HG03575 (cell line): ENCODE data around the gene STARD3NL.
"Not testable (repeated sequence)": the region's sequence is repeated elsewhere in the genome, so short reads cannot be mapped to it uniquely, and the experiment has no call there.

Experiments used
- ATAC-seq: cut with Tn5 transposase; IDR thresholded peaks from one replicate; pipeline ENCODE4 v1.9.1; 2021; ENCODE audit not compliant: unreplicated experiment, insufficient number of reproducible peaks, low FRiP score; ENCODE audit errors: extremely low read depth

Gene STARD3NL

GRCh38 chr7:38215115-38215514, 37.1 kb downstream of the STARD3NL start:
- no peak for ATAC-seq

GRCh38 chr7:38215735-38216670, 38.0 kb downstream of the STARD3NL start:
- peak; percentile 77 for ATAC-seq

- ATAC-seq = no peak
Measured at GRCh38 chr7:38217672-38218071, 39.6 kb downstream of the STARD3NL start.

GRCh38 chr7:38220452-38220851, 42.4 kb downstream of the STARD3NL start:
- no peak for ATAC-seq

DNA sequence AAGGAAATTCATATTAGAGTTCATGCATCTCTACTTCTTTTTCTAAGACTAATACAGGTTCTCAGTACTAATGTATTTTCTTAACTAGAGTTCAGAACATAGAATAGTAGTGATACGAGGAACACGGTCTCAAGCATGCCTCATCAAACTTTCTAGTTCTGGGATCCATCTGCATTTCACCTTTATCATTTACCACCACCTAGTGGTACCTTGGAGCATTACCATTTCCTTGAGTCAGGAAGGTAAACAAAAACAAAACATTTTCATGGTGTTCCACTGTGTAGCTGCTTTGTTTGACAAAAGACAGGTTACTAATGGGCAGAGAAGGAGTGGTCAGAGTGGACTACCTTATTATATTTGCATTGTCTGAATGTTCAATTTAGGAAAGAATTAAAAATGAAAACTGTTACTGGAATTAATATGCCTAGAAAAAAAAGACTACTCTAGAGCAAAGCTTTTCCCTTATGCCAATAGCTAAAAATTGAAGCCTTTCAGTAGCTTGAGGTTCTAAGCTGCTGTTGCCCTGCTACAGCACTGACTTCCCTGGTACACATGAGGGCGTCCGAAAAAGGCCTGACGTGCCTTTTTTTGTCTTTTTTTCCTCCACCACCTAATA, 44.5 kb downstream of the STARD3NL start:
- ATAC-seq = no peak

- ATAC-seq = no peak
Measured at GRCh38 chr7:38223306-38223705, 45.3 kb downstream of the STARD3NL start.

- no peak for ATAC-seq
Measured at GRCh38 chr7:38224392-38224791, 46.3 kb downstream of the STARD3NL start.

DNA sequence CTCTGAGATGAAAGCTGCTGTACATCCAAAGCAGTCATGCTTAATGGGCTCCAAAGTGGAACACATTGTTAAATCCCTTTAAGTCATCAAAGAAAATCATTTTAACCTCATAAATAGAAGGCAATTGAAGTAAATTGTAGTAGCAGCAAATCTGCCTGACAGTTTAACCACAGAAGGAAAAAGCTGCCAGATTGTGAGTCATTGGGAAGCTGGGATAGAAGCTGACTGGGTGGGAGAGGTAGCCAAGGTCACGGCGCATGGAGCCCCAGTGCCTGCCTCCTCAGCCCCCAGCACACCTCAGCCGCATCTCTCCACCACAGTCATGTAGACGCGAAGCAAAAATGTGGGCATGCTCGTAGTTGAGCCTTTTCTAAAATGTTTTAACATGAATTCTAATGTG, 51.3 kb downstream of the STARD3NL start:
- ATAC-seq = no peak

DNA sequence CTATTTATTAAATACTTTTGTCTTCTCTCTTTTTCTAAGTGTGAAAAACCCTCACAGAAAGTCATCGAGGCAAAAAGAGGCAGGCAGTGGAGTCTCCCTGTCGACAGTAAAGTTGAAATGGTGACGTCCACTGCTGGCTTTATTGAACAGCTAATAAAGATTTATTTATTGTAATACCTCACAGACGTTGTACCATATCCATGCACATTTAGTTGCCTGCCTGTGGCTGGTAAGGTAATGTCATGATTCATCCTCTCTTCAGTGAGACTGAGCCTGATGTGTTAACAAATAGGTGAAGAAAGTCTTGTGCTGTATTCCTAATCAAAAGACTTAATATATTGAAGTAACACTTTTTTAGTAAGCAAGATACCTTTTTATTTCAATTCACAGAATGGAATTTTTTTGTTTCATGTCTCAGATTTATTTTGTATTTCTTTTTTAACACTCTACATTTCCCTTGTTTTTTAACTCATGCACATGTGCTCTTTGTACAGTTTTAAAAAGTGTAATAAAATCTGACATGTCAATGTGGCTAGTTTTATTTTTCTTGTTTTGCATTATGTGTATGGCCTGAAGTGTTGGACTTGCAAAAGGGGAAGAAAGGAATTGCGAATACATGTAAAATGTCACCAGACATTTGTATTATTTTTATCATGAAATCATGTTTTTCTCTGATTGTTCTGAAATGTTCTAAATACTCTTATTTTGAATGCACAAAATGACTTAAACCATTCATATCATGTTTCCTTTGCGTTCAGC, 52.0 kb downstream of the STARD3NL start:
- no peak for ATAC-seq

DNA sequence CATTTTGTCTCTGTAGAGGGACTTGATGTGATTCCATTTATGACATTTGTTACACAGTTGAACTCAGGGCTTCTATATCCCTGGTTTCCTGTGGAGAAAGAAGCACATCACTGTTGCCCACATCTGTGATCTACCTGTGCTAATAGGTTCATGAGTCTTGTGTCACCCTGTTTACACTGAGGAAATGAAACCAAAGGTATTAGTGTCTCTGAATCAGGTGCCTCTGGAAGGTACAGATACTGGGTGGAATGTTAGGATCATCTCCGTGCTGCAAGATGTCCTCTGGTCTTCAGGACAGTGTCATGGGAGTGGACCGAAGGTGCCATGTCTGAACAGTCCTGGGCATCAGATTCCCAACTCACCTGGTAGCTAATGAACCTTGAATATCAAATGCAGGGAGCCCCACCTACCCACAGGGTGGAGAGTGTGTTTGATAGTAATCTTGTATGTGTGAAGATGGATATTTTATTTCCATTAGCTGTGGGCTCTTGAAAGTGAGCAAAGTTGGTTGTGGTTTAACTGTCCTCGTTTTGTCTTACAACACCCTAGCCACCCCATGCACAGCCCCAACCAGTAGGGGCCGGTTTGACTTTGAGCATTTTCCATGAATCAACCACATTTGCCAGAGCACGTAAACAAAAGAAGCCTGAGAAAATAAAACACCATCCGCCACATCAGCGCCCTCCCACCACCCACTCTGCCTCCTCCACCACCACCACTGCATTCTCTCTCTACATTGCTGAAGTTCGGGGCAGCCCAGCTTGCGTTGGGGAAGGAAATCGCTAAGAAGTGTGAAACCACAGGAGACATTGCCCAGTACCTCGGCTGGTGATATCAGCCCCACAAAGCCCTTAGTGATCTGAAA, 54.7 kb downstream of the STARD3NL start:
- peak; percentile 59 for ATAC-seq

DNA sequence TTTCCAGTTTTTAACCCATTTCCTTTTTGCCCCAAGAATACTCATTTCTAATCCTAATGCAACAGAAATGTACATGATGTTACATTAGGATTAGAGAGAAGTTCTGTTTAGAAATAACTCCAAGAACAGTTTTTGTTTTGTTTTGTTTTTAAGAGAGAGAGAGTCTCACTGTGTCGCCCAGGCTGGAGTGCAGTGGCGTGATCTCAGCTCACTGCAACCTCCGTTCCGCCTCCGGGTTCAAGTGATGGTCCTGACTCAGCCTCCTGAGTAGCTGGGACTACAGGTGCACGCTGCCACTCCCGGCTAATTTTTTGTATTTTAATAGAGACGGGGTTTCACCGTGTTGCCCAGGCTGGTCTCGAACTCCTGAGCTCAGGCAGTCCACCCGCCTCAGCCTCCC, 56.7 kb downstream of the STARD3NL start:
- ATAC-seq = not testable (repeated sequence)

GRCh38 chr7:38235606-38236005, 57.6 kb downstream of the STARD3NL start:
- no peak for ATAC-seq

GRCh38 chr7:38239129-38239528, 61.1 kb downstream of the STARD3NL start:
- not testable (repeated sequence) for ATAC-seq

DNA sequence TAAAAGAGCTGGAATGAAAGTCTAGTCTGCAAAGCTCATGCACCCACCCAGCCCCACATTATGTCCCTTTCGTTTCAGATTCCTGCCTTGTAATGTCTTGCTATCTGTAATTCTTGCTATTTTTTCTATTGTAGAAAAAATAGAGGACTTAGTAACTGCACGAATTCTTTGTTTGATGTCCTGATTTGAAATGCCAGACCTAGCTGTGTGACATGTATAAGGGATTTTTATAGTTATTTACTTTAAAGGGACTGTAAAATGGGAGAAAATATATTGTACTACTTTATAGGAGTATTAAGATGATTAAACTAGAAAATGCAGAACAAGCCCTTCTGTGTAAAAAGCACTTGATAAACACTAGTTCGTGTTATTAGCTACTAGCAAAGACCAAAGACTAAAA, 63.0 kb downstream of the STARD3NL start:
- ATAC-seq = no peak

- ATAC-seq = no peak
Measured at GRCh38 chr7:38242814-38243213, 64.8 kb downstream of the STARD3NL start.

DNA sequence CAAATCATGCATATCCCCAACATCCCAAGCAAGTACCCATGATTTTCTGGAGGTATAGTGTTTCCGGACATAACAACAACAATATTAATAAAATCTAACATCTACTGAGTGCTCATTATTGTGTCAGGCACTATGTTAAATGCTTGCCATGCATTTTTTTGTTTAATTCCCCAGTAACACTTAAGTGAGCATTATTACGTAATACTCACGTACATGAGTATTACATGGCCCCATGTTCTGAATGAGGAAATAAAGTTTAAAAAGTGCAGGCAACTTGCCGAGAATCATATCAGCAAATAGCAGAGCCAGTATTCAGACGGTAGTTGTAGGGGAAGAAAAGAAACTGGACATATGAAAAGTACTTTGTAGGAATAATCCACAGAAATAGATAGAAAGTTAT, 65.3 kb downstream of the STARD3NL start:
- not testable (repeated sequence) for ATAC-seq

DNA sequence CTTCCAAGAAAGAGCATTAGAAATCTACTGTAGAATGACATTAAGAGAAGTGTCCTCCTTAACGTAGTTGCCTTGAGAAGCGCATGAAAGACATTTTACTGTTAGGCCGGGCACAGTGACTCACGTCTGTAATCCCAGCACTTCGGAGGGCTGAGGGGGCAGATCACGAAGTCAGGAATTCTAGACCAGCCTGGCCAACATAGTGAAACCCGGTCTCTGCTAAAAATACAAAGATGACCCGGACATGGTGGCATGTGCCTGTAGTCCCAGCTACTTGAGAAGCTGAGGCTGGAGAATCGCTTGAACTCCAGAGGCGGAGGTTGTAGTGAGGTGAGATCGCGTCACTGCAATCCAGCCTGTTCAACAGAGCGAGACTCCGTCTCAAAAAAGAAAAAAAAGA, 66.5 kb downstream of the STARD3NL start:
- ATAC-seq = no peak

- no peak for ATAC-seq
Measured at GRCh38 chr7:38245409-38245977, 67.4 kb downstream of the STARD3NL start.
